Measurements from ENCODE around the gene DNMBP. TPM values are rescaled to one million over a fixed set of nuclear protein-coding genes. Genes with fewer than 3 reads are reported as not detected.

DNMBP gene
- total RNA-seq, 4 donors from 2014 or later, result 21.6 to 28.8 (median 24.6) TPM

DNA sequence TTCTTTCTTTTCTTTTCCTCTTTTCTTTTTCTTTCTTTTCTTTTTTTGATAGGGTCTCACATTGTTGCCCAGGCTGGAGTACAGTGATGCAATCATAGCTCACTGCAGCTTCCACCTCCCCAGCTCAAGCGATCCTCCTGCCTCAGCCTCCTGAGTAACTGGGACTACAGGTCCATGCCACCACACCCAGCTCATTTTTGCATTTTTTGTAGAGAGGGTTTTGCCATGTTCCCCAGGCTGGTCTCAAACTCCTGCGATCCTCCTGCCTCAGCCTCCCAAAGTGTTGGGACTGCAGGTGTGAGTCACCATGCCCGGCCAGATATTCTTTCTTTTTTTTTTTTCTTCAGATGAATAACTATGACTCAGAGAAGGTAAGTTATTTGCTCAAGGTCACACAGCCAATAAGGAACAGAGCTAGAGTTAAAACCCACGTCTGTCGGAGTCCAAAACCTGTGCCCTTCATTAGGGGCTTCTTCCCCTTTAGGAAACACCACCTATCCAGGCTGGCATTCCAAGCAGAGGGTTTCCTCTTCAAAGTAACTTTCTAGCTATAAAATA is 28.1 kb upstream of the DNMBP start:
- TF ChIP-seq EP300 (IDR thresholded peaks at IDR 0.05) (no peak), POLR2A (IDR thresholded peaks at IDR 0.05) (no peak)
- TF ChIP-seq, protein P1, sequence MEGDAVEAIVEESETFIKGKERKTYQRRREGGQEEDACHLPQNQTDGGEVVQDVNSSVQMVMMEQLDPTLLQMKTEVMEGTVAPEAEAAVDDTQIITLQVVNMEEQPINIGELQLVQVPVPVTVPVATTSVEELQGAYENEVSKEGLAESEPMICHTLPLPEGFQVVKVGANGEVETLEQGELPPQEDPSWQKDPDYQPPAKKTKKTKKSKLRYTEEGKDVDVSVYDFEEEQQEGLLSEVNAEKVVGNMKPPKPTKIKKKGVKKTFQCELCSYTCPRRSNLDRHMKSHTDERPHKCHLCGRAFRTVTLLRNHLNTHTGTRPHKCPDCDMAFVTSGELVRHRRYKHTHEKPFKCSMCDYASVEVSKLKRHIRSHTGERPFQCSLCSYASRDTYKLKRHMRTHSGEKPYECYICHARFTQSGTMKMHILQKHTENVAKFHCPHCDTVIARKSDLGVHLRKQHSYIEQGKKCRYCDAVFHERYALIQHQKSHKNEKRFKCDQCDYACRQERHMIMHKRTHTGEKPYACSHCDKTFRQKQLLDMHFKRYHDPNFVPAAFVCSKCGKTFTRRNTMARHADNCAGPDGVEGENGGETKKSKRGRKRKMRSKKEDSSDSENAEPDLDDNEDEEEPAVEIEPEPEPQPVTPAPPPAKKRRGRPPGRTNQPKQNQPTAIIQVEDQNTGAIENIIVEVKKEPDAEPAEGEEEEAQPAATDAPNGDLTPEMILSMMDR (IDR thresholded peaks at IDR 0.05), result no peak
- no peak overlapping the region for H3K4me3 ChIP-seq
- H3K4me1 ChIP-seq, result no peaks in the 10 kb centered on the region
- no peaks in the 10 kb centered on the region for H3K36me3 ChIP-seq
- no peaks in the 10 kb centered on the region for H3K27me3 ChIP-seq
- DNase-seq (ENCODE audit: low spot score in 2 of 2), result no peak
- H3K9me3 ChIP-seq, result no peaks in the 10 kb centered on the region
- peak overlapping the region in 1 of 4 donors; percentile 45 for H3K27ac ChIP-seq
- WGBS, 2 donors, result 88 to 93% methylated on average over 5 of the region's 5 CpGs

DNA sequence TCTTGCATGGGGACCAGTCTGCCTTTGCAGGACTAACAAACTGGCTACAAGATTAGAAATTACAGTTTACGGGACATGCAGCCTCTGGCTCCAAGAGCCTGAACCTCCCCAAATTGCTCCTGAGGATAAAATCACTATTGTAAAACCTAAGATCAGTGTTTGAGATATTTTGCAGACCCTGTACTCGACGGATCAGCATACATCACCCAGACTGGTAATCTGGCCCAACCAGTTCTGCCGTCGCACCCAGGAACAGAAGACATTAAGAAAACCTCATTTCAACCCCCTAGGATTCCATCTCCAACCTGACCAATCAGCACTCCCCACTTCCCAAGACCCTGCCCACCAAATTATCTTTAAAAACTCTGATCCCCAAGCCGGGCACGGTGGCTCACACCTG is 27.1 kb upstream of the DNMBP start:
- no peak overlapping the region for H3K27ac ChIP-seq
- no peaks in the 10 kb centered on the region for H3K9me3 ChIP-seq
- DNase-seq (ENCODE audit: low spot score in 2 of 2), result no peak
- no peaks in the 10 kb centered on the region for H3K4me1 ChIP-seq
- no peak overlapping the region for H3K4me3 ChIP-seq
- WGBS, 2 donors, result 89 to 93% methylated on average over 7 of the region's 7 CpGs
- no peaks in the 10 kb centered on the region for H3K27me3 ChIP-seq
- TF ChIP-seq POLR2A (IDR thresholded peaks at IDR 0.05) (no peak), EP300 (IDR thresholded peaks at IDR 0.05) (no peak)
- TF ChIP-seq, protein P1 (IDR thresholded peaks at IDR 0.05), result no peak
- H3K36me3 ChIP-seq, result no peaks in the 10 kb centered on the region

DNA sequence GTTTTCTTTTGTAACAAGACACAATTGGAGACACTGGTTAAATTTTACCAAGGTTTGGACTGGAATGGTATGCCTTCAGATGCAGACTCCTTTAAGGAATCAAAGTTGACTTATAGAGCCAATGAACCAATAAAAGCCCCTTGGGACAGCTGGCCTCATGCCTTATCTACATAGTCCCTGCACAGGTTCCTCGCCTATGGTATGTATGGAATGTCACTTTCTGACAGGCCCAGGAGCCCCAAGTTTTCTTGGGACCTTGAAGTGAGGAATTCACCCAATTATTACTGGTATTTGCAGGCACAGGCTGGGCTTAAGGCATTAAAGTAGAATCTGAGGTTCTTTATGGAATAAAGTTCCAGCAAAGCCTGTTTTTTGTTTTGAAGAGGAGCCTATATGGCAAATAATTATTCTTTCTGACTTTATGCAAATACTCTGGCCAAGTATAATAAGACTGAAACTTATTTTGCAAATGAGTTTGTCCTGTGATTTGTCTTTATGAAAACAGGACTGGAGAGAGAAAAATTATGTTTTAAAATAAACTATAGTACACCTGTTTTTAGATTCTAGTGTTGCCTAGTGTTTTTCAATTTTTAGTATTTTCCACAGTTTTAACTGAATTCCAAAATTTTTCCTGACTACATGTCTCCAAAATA is 24.1 kb upstream of the DNMBP start:
- no peak overlapping the region for H3K27ac ChIP-seq
- H3K9me3 ChIP-seq, result no peaks in the 10 kb centered on the region
- no peaks in the 10 kb centered on the region for H3K4me1 ChIP-seq
- WGBS, 2 donors, result 73 to 76% methylated on average over 1 of the region's 1 CpG
- H3K4me3 ChIP-seq, result no peak overlapping the region
- TF ChIP-seq, protein P1 (IDR thresholded peaks at IDR 0.05), result no peak
- no peak for TF ChIP-seq POLR2A (IDR thresholded peaks at IDR 0.05)
- no peak for TF ChIP-seq EP300 (IDR thresholded peaks at IDR 0.05)
- no peaks in the 10 kb centered on the region for H3K27me3 ChIP-seq
- no peak for DNase-seq (ENCODE audit: low spot score in 2 of 2)
- no peaks in the 10 kb centered on the region for H3K36me3 ChIP-seq

DNA sequence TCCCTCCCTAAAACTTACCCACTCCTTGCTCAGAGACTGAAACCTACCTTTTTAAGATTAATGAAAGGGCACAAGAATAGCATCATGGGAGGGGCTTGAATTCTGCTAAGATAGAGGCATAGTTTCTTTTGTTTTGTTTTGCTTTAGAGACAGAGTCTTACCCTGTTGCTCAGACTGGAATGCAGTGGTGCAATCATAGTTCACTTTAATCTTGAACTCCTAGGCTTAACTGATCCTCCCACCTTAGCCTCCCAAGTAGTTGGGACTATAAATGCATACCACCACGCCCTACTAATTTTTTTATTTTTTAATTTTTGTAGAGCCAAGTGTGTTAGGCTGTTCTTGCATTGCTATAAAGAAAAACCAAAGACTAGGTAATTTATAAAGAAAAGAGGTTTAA is 17.7 kb upstream of the DNMBP start:
- no peak for DNase-seq (ENCODE audit: low spot score in 2 of 2)
- Histone ChIP-seq H3K27me3 (no peaks in the 10 kb centered on the region), H3K4me1 (no peaks in the 10 kb centered on the region), H3K4me3 (no peak overlapping the region), H3K36me3 (no peaks in the 10 kb centered on the region), H3K9me3 (peaks cover 0 to 26% (median 2%) of the 10 kb centered on the region in 4 donors), H3K27ac (no peak overlapping the region)
- TF ChIP-seq EP300 (IDR thresholded peaks at IDR 0.05) (no peak), POLR2A (IDR thresholded peaks at IDR 0.05) (no peak)
- TF ChIP-seq, protein P1 (IDR thresholded peaks at IDR 0.05), result no peak
- 83 to 94% methylated on average over 1 of the region's 1 CpG for WGBS, 2 donors

DNA sequence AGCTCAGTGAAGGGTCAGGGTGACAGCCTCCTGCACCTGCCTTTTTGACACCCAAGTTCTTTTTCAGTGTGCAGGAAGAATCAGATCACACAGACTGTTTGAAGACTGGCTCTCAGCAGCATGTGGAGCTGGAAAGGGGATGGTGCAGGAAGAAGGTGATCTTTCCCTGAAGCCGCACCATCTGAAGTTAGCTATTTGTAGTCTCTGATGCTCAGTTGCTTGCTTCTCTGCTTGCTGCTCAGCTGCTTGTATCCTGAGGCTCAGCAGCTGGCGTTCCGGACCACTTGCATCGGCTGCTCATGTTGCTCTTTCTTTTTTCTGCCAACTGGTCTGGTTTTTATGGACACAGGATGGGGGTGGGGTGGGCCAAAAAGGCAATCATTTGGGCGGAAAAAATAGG is 15.8 kb upstream of the DNMBP start:
- 48 to 61% methylated on average over 5 of the region's 5 CpGs for WGBS, 2 donors
- H3K27ac ChIP-seq, result no peak overlapping the region

More for the DNA sequence above, 15.8 kb upstream of the DNMBP start:
- Histone ChIP-seq H3K9me3 (peaks cover 0 to 26% (median 2%) of the 10 kb centered on the region in 4 donors), H3K36me3 (no peaks in the 10 kb centered on the region), H3K4me3 (no peak overlapping the region), H3K27me3 (no peaks in the 10 kb centered on the region), H3K4me1 (no peaks in the 10 kb centered on the region)
- TF ChIP-seq EP300 (IDR thresholded peaks at IDR 0.05) (no peak), POLR2A (IDR thresholded peaks at IDR 0.05) (no peak)
- TF ChIP-seq, protein P1 (IDR thresholded peaks at IDR 0.05), result no peak
- no peak for DNase-seq (ENCODE audit: low spot score in 2 of 2)

Data from tibial nerve (tissue), 4 donors.